Heart right ventricle (tissue), 16 donors: ENCODE measurements around the gene CORO2B. TPM values are rescaled to one million over a fixed set of nuclear protein-coding genes. Genes with fewer than 3 reads are reported as not detected.

Experiments
- ATAC-seq, 8 donors: fragments of 200-7000 bp; cut with Tn5 transposase; one replicate each; pipeline ENCODE4 v1.9.1; 2020; ENCODE audit warnings: mild to moderate bottlenecking in 8 of 8, moderate library complexity in 8 of 8, moderate number of reproducible peaks in 1 of 8
- DNase-seq, 2 donors: peaks; one replicate each; pipeline ENCODE4 v3.0.0-alpha.2; 2020
- H3K27ac ChIP-seq, 10 donors: fragments of 200-600 bp; sonication (generic) in 2 of 10; one replicate each; pipeline versions ENCODE4 v1.5.0 to v1.8.0; 2020 to 2022; ENCODE audit warnings: mild to moderate bottlenecking in 3 of 10
- H3K27me3 ChIP-seq, 7 donors: fragments of 200-600 bp; one replicate each; pipeline ENCODE4 v1.8.0; 2021 to 2022; ENCODE audit warnings: mild to moderate bottlenecking in 2 of 7
- H3K36me3 ChIP-seq, 9 donors: fragments of 200-600 bp; sonication (generic) in 1 of 9; one replicate each; pipeline versions ENCODE4 v1.5.0 to v1.8.0; 2020 to 2022; ENCODE audit warnings: mild to moderate bottlenecking in 2 of 9
- H3K4me1 ChIP-seq, 9 donors: fragments of 200-600 bp; sonication (generic) in 1 of 9; one replicate each; pipeline versions ENCODE4 v1.5.0 to v1.8.0; 2020 to 2022; ENCODE audit warnings: mild to moderate bottlenecking in 4 of 9
- H3K4me3 ChIP-seq, 10 donors: fragments of 200-600 bp; sonication (generic) in 2 of 10; one replicate each; pipeline versions ENCODE4 v1.5.0 to v1.8.0; 2020 to 2022; ENCODE audit warnings: mild to moderate bottlenecking in 7 of 10, moderate library complexity in 2 of 10
- H3K9me3 ChIP-seq, 11 donors: fragments of 200-600 bp in 10 of 11; sonication (generic) in 2 of 11; one replicate each; pipeline versions ENCODE4 v1.5.0 to v1.8.0; 2013 to 2022; ENCODE audit warnings: mild to moderate bottlenecking in 2 of 11, control low read depth in 1 of 11, moderate library complexity in 1 of 11
- WGBS, 2 donors: extraction: QIAGEN DNeasy Blood & Tissue Kit; methylation state at CpG; one replicate each; pipeline ENCODE4 v1.1.7; 2013; ENCODE audit warnings: inconsistent platforms in 1 of 2; 5-methylcytosine and 5-hydroxymethylcytosine counted together
- intact Hi-C, 10 donors: fragments of 100-400 bp; cut with DNase I; formaldehyde crosslinking; loops; one replicate each; pipeline versions ENCODE4 v1.11.1 to v1.14.2; 2022
- polyA plus RNA-seq, 2 donors: library from polyadenylated mRNA; stranded (reverse); fragments of 200-250 nt; gene quantifications; one replicate each; pipeline ENCODE4 v1.2.3, GENCODE V29; 2013
- total RNA-seq, 10 donors: library from RNA; stranded (reverse); fragmentation: NEBNext Ultra II Directional in 3 of 10; extraction: Animal tissue kit (Norgen Biotek cat#: 25700) in 3 of 10; gene quantifications; one replicate each; pipeline versions ENCODE4 v1.2.1 to v1.2.4, GENCODE V29; 2021 to 2023
- TF ChIP-seq, protein P1 (sequence below), 9 donors: fragments of 200-600 bp; sonication (generic) in 2 of 9; IDR thresholded peaks; one replicate each; pipeline versions ENCODE4 v1.5.0 to v1.8.0; 2021 to 2022; ENCODE audit warnings: antibody characterized with exemption in 9 of 9, mild to moderate bottlenecking in 5 of 9, moderate library complexity in 1 of 9
- donor health status: Arrhythmogenic right ventricular cardiomyopathy.
- donor health status: ischemic (EF 13 %, LVEDD 7.1; RV severe dilation, severe dysfunction).
- donor health status: healthy with polysubstance abuse.
- donor health status: DM: no; HTN: yes; CAD: no.
- donor health status: DM: no; HTN: no; CAD: no.
- donor health status: ischemic (EF 25% LVEDD 6.9; RV normal size, moderate dysfunction).
- donor health status: ischemic (EF 25% LVEDD 5.7; RV mildly dilated, moderate dysfunction).
- donor health status: healthy.
- donor health status: DM: yes; HTN: yes; CAD: no.
- donor health status: Ischemic cardiomyopathy.
- donor health status: ischemic (EF 35%, LVEDD 5.7; RV mildly dilated, moderate dysfunction).
- donor health status: nonischemic (EF 11% LVEDD 7.7; RV severe dilation, severe dysfunction).
- donor health status: DM: yes; HTN: yes; CAD: no.
- donor health status: PGD.
- donor health status: ischemic (EF 29% LVEDD 5.4; RV normal size, mild dysfunction).
- donor health status: nonischemic (EF 23%, LVEDD 6.1; RV moderate dilation, normal function).

The CORO2B gene
- total and polyA plus RNA-seq, 12 donors: 2.6 to 8.1 (median 4.5) TPM

DNA sequence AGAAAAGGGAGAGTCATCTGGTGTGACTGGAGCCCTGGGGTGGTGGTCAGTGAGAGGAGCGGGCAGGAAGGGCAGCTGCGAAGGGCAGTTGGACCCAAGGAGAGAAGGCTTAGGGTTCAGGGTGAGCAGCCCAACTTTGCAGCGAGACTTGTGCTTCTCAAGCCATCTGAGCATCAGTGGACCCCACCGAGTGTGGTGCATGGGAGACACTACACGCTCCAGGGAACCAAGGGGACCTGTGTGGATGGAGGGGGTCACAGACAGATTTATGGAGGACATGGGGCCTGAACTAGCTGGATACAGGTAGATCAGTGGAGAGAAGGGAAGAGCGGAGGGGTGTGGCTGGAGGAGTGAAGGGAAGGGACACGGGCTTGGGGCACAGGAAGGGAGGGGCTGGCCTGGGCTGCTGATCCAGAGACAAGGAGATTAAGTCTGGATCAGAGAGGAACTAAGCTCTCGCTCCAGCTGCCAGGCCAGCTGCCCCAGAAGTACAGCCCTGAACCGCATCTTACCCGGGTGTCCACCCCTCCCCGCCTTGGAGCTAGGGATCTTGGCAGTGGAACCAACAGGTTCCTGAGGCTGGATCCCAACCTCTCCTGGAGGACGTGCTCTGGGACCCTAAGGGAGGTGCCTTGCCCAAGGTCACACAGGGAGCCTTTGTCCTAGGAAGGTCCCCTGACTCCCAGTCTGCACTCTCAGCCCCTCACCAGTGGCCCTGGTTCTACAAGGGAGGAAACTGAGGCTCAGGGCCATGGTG lies 120.5 kb downstream of the CORO2B start:
- Histone ChIP-seq H3K27ac (peak overlapping the region in 8 of 10 donors; percentile 75 to 96 (median 91)), H3K9me3 (no peaks in the 10 kb centered on the region), H3K4me3 (no peak overlapping the region), H3K27me3 (no peaks in the 10 kb centered on the region), H3K36me3 (no peaks in the 10 kb centered on the region), H3K4me1 (peaks cover 23 to 62% (median 40%) of the 10 kb centered on the region in 9 donors)
- intact Hi-C loops: no loop called here
- DNase-seq (no peak), ATAC-seq (peak in 3 of 8 donors; percentile 2 to 16 (median 6))
- WGBS, 2 donors: 81 to 84% methylated on average over 12 of the region's 12 CpGs
- TF ChIP-seq, protein P1, sequence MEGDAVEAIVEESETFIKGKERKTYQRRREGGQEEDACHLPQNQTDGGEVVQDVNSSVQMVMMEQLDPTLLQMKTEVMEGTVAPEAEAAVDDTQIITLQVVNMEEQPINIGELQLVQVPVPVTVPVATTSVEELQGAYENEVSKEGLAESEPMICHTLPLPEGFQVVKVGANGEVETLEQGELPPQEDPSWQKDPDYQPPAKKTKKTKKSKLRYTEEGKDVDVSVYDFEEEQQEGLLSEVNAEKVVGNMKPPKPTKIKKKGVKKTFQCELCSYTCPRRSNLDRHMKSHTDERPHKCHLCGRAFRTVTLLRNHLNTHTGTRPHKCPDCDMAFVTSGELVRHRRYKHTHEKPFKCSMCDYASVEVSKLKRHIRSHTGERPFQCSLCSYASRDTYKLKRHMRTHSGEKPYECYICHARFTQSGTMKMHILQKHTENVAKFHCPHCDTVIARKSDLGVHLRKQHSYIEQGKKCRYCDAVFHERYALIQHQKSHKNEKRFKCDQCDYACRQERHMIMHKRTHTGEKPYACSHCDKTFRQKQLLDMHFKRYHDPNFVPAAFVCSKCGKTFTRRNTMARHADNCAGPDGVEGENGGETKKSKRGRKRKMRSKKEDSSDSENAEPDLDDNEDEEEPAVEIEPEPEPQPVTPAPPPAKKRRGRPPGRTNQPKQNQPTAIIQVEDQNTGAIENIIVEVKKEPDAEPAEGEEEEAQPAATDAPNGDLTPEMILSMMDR (IDR thresholded peaks at IDR 0.05): no peak

DNA sequence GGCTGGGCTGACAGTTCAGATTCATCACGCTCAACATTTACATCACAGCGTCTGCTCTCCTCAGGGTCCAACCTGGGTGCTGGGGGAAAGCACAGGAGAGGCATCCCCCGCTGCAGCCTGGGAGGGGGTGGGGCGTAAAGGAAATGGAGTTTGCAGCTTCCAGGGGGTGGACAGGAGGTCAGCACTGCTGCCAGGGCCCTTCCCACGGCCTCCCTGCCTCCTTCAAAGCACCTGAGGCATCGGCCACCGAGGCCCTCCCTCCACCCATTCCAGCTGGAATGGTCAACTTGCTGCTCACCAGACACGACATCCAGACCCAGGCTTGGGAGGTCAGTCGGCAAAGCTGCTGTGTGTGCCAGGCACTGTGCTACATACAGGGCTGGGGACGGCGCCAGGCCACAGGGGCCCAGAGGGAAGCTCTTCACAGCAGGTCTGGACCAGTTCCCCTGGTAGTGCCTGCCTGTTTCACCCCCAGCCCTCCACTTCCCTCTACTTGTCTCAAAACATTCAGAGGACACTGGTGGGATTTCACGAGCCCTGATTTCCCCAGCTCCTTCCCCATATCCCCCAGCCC lies 121.2 kb downstream of the CORO2B start:
- no peaks in the 10 kb centered on the region for H3K9me3 ChIP-seq
- H3K4me1 ChIP-seq: peaks cover 26 to 69% (median 46%) of the 10 kb centered on the region in 9 donors
- H3K4me3 ChIP-seq: peak overlapping the region in 6 of 10 donors; percentile 4 to 28 (median 24)
- H3K27me3 ChIP-seq: no peaks in the 10 kb centered on the region
- DNase-seq (peak; percentile 35 to 47), ATAC-seq (peak; percentile 21 to 67 (median 62))
- 49 to 65% methylated on average over 12 of the region's 12 CpGs for WGBS, 2 donors
- H3K27ac ChIP-seq: peak overlapping the region; percentile 69 to 96 (median 87)
- TF ChIP-seq, protein P1 (IDR thresholded peaks at IDR 0.05): no peak
- intact Hi-C loops: loop anchor here in 2 of 10 donors (1.0 to 5.0 kb wide), 2 partner anchors 117 to 120 kb away; partner anchors contain the start of gene ANP32A (in 1 of the 2)
- H3K36me3 ChIP-seq: no peaks in the 10 kb centered on the region

DNA sequence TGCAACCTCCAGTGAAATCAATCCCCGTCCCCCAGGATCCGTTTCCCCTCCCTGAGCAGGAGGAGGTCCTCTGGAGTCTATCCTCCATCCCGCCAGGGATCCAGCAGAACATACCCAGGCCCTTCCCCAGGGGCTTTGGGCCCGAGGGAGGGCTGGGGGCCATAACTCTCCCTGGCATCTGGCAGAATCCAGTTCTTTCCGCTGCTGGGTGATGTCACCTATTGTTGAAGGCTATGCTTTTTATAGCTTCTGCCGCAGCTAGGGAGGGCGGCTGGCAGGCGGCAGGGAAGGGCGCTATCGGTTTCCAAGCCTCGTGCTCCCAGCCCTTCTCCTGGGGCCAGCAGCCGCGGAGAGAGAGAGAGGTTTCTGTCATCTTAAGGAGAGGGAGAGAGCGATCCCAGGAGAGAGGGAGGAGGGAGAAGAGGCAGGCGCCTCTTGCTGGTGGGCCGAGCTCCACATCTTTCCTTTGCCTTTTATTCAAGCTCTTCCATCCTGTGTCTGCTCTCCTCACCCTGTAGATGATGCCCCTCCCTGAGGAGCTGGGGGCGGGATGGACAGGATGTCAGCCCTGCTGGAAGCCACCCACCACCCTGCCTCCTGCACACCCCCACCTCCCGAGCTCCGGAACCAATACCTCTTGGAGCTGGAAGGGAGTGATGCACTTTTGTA lies 121.8 kb downstream of the CORO2B start:
- no peaks in the 10 kb centered on the region for H3K27me3 ChIP-seq
- H3K36me3 ChIP-seq: no peaks in the 10 kb centered on the region
- H3K4me3 ChIP-seq: peak overlapping the region in 7 of 10 donors; percentile 1 to 28 (median 23)
- H3K4me1 ChIP-seq: peaks cover 29 to 75% (median 51%) of the 10 kb centered on the region in 9 donors
- DNase-seq (peak; percentile 74 to 81), ATAC-seq (peak; percentile 82 to 90 (median 87))
- peak overlapping the region; percentile 69 to 96 (median 87) for H3K27ac ChIP-seq
- 5 to 10% methylated on average over 19 of the region's 19 CpGs for WGBS, 2 donors
- H3K9me3 ChIP-seq: no peaks in the 10 kb centered on the region
- TF ChIP-seq, protein P1 (IDR thresholded peaks at IDR 0.05): peak in 2 of 9 donors; percentile 3 to 14
- intact Hi-C loops: loop anchor here in 2 of 10 donors (1.0 to 5.0 kb wide), 2 partner anchors 117 to 120 kb away; partner anchors contain the start of gene ANP32A (in 1 of the 2)

DNA sequence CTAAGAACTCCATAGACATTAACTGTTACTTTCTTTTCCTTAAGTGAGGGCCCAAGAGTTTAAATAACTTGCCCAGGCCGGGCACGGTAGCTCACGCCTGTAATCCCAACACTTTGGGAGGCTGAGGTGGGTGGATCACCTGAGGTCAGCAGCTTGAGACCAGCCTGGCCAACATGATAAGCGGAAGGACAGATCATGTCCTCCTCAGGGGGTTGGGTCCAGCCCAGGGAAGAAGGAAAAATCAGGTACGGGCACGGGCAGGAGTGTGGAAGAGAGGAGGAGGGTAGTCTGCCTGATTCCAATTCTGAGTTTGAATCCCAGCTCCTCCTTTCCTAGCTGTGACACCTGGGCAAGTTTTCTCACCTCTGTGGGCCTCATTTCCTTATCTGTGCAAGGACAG lies 123.1 kb downstream of the CORO2B start:
- Histone ChIP-seq H3K4me1 (peaks cover 32 to 88% (median 53%) of the 10 kb centered on the region in 9 donors), H3K27me3 (no peaks in the 10 kb centered on the region), H3K9me3 (no peaks in the 10 kb centered on the region), H3K27ac (peak overlapping the region in 5 of 10 donors; percentile 2 to 25 (median 6)), H3K4me3 (no peak overlapping the region), H3K36me3 (no peaks in the 10 kb centered on the region)
- 79 to 83% methylated on average over 6 of the region's 6 CpGs for WGBS, 2 donors
- TF ChIP-seq, protein P1 (IDR thresholded peaks at IDR 0.05): no peak
- intact Hi-C loops: loop anchor here in 1 of 10 donors (5.0 kb wide), 1 partner anchor 115 kb away; no protein-coding TSS in a partner anchor
- no peak for ATAC-seq
- DNase-seq: no peak
